ENCODE measurements around the gene FREM2.

GRCh38 chr13:38879786-38880185 lies 192.9 kb downstream of the FREM2 start:
- TF ChIP-seq EZH2 (IDR thresholded peaks at IDR 0.05; ENCODE audit: low read length, unreplicated experiment) (no peak), EZH2phosphoT487 (IDR thresholded peaks at IDR 0.05; ENCODE audit: borderline replicate concordance, low read length) (no peak)
- TF ChIP-seq, protein P1, sequence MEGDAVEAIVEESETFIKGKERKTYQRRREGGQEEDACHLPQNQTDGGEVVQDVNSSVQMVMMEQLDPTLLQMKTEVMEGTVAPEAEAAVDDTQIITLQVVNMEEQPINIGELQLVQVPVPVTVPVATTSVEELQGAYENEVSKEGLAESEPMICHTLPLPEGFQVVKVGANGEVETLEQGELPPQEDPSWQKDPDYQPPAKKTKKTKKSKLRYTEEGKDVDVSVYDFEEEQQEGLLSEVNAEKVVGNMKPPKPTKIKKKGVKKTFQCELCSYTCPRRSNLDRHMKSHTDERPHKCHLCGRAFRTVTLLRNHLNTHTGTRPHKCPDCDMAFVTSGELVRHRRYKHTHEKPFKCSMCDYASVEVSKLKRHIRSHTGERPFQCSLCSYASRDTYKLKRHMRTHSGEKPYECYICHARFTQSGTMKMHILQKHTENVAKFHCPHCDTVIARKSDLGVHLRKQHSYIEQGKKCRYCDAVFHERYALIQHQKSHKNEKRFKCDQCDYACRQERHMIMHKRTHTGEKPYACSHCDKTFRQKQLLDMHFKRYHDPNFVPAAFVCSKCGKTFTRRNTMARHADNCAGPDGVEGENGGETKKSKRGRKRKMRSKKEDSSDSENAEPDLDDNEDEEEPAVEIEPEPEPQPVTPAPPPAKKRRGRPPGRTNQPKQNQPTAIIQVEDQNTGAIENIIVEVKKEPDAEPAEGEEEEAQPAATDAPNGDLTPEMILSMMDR (conservative IDR thresholded peaks at IDR 0.05; ENCODE audit: low read depth, low read length) = no peak

Measured in PC-3 (cell line).